IPS DF 4.7 (cell line): ENCODE measurements around the gene PALLD.
A peak's percentile ranks its signal among the peaks of the same experiment; 100 is the strongest.

Source experiments
- DNase-seq: peaks from one replicate; pipeline ENCODE4 v3.0.0-alpha.2; 2013; ENCODE audit warnings: low spot score; ENCODE audit errors: extremely low read depth

PALLD gene

GRCh38 chr4:168891086-168891485 is 394.2 kb downstream of the PALLD start:
- DNase-seq: no peak

DNA sequence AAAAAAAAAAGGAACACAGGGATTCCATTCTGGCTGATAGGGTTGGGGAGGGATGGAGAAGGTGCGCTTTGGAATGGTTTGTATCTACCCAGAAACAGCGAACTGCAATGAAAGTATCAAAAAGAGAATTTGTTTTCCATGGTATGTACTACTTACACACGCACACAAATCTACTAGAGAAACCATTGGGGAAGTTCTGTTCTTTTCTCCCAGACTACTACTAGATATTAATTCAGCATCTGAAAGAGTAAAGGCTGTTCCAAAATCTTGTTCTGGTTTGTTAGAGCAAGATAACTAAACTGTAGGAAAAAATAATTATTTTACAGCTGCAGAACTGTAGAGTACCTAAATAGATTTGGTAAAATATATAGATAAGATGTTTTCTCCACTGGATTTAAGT is 394.8 kb downstream of the PALLD start:
- DNase-seq: no peak

- no peak for DNase-seq
Observed at GRCh38 chr4:168892475-168892874, 395.6 kb downstream of the PALLD start.

DNA sequence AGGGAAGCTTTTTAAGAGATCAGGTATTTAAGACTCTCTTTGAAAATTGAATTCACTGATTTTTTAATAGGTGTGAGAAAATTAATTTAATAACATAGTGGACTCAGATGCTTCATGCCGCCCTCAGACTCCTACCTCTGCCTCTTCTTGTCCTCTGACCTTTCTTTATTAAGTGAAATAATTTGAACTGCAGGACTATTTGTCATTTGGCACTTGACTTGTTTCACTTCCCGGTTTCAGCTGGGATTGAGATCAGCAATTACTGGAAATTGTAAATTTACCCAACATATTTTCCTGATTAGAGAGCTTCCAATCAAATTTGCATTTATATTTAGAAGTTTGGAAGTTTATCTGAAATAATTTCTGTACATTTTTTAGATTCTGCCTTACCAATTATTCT is 396.4 kb downstream of the PALLD start:
- DNase-seq: no peak

DNA sequence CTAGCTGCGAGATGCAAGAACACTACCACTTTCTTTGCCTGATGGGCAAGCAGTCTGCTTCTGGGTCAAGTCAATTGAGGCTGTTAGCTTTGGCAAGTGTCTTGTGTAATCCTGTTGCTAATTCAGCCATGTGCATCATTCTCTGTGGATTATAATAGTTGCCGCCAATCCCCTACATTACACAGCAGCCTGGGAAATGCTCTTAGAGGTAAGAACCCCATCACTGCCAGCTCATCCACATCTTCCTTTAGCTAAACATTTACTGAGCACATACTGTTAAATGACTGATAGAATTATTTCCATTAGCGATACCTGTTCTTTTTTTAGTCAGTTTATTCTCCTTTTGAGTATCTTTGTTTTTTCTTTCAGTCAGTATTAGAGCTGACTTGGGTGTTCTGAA is 397.0 kb downstream of the PALLD start:
- no peak for DNase-seq

GRCh38 chr4:168900080-168900479 is 403.2 kb downstream of the PALLD start:
- no peak for DNase-seq

DNA sequence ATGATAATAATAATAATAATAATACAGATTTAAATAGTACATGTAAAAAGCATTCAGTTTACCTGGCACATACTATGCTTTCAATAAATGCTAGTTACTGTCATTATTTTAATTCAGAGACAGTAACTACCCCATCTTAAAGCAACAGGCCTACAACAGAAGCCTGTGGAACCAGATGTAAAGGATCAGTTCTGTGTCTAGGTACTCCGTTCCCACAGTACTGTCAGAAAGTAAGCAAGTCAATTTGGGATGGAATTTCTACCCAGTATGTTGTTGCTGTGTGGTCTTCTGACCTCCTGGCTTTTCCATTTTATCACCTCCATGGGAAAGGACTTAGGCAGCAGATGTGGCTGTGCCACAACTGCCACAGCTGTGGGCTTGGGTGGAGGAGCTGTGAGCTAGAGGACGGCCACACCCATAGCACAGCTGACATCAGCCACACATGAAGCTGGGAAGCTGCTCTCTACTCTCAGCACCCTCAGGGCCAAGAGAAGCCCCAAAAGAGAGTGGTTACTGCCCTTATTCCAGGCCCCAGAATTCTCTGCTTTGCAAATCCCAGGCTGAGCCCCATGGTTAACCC is 410.4 kb downstream of the PALLD start:
- no peak for DNase-seq

- DNase-seq: no peak
Observed at GRCh38 chr4:168908093-168908492, 411.2 kb downstream of the PALLD start.

DNA sequence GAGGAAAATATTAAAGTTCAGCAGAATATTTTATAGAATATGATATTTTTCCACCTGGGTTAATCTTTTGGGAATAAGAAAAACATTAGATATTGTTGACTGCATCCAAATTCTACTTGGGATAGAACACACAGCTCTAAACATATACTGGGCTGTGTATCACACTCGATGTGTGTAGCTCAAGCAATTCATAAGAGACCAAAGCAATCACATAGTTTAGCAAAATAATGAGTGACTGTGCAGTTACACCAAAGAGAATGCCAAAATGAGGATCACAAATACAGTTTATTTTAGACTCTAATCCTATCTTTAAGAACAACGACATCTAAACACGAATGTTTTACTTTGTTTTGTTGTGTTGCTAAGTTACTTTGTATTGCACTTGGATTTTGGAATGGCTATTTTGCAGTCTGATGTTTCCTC is 412.0 kb downstream of the PALLD start:
- DNase-seq: no peak

DNA sequence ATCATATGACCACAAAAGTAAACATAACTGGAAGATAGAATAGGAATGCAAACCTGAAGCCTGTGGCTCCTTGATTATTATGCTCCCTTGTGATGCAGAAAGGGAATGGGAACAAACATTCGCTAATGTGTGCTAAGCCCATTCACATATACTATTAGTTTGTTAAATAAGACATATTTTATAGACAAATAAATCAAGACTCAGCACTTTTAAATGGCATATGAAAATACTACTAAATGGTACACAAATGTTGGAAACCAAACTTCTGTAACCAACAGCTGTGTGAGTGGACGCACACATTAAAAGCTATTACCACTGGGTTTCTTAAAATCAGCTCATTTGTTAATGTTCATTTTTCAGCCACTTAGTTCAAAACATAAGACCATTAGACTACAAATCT is 417.2 kb downstream of the PALLD start:
- no peak for DNase-seq

DNA sequence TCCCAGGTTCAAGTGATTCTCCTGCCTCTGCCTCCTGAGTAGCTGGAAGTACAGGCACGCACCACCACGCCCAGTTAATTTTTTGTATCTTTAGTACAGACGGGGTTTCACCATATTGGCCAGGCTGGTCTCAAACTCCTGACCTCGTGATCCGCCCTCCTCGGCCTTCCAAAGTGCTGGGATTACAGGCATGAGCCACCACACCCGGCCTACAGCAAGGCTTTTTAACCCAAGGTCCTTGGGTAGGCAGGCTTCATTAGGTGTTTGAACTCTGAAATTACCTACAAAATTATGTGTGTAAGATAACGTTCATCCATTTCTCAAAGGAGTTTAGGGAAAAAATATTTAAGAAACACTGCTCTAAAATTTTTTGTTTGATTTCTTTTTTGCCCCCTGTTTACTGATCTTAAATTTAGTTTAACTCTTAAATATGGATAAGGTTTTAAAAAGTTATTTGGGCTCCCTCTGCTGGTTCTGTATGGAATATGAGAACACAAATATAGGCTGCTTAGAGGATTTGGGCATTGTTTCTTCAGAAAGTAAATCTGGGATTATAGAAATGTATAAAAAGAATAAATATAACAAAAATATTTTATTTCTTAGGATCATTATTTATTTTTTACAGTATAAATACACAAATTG is 420.4 kb downstream of the PALLD start:
- no peak for DNase-seq

DNA sequence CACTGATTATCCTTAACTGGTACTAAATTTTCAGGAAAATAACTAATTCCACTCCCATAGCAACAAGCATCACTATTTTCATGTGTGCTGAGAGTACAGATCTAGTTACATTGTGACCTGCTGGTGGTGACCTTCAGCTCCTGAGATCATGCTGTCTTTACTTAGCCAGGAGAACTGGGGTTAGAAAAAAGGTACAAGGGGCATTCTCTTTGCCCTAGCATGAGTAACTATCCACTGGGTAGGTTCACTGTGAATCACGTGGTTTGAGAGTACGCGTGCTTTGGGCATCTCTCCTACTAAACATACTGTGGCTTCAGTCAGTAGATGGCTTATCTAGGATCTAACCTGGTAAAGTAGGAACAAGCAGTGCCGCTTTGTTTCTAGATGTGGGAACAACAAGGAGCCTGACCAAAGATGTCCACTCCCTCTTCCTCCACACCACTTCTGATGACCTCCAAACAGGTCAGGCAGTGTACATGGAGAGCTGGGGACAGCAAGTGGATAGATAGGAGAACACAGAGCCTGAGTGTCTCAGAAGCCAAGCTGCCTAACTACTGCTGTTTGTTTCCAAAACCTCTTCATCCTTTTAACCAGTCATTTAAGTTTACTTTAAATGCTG is 423.0 kb downstream of the PALLD start:
- no peak for DNase-seq

DNA sequence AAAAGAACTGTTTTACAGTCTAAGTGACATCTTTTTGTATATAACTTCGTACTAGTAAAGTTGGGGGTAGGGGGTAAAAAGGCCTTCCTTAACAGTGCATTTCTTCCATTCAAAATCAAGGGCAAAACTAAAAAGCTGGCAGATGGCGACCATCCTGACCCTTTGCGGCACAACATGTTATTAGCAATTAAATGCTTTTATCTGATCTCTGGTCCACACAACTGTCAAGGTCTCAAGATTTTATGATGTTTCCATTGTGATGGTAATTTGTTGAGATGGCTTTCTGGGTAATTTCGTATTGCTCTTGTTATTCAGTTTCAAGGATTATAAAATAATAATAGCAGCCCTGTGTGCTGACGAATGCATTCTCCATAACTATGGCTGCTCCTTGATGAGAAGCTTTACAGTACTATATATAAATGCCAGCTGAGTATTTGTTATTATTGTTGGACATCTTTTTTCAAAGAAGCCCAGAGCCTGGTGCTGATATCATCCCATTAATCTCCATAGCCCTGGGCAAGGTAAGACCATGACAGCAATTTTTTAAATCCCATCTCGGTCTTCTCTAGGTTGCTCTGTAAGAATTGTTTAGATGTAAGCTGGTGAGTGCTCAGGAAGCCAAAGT is 423.7 kb downstream of the PALLD start:
- no peak for DNase-seq

DNA sequence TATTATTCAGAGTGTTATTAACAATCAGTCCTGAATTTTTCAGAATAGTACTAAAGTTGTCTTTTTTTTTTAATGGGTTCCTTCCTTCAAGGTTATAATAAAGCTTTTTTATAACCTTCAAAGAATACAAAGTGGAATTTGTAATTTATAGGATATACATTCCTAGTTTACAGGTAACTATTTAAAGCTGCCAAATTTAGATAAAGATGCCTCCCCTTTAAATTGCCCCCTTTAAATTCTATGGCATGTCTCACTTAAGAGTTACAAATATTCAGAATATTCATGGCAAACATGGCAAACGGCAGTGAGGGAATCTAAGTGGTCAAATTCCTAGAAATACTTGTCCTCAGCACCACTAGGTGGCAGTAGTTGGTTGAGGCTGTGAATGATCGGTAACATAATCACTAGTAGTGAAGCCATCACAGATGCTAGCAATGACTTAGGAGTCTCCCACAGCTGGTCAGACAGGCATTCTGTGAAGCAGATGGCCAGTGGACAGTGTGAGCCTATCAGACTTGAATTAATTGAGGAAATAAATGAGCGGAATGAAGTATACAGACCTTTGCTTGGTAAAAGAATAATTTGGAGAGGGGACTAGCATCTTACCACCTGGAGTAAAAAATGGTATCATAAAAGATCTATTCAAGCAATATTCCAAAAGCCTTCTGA is 426.8 kb downstream of the PALLD start:
- DNase-seq: peak; percentile 68

- DNase-seq: no peak
Observed at GRCh38 chr4:168924667-168925066, 427.8 kb downstream of the PALLD start.

- no peak for DNase-seq
Observed at GRCh38 chr4:168925789-168926490, 429.1 kb downstream of the PALLD start.

GRCh38 chr4:168928346-168928745 is 431.5 kb downstream of the PALLD start:
- DNase-seq: no peak

DNA sequence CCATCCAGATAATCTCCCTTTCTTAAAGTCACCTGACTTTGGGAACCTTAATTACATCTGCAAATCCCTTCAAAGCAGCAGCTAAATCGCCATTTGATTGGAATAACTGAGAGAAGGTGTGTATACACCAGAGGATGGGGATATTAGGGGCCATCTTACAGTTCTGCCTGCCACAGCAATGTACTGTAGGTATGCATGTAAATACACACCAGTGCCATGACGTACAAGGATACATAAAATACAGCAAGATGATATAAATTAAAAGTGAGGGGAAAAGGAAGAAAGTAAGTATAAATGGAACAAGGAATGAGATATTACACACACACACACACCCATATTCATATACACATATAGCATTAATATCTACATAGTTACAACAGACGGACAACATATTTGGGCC is 432.0 kb downstream of the PALLD start:
- DNase-seq: no peak

DNA sequence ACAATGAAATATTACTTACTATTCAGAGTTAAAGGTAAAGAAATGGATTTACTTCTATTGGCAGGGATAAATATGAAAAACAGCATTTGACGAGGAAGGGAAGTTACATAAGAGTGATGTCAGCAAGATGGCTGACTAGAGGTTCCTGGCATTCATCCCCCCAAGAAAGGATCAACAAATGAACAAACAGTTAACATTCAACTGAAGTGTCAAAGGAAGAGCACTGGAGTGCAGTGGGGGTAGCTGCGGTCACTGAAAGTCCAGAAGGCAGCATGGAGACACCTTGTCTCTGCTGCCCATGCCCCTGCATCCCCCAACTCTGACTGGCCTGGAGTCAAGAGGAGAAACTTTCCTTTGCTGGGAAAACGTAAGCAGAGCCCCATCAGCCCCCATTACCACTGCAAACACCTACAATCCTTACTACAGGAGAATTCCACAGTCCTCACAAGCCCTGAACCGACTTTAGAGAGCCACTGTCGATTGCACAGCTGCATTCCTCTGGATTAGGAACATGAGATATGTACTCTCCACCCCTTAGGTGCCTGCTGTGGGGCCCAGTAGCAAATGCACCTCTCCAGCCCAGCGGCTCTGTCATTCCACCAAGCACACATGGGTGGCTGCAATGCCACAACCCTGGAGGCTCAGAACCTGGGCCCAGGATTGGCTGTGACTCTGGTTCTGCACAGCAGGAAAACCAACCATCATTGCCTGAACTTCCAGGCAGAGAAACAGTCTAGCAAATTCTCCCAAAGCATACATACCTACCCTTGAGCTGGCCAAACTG is 433.8 kb downstream of the PALLD start:
- no peak for DNase-seq

DNA sequence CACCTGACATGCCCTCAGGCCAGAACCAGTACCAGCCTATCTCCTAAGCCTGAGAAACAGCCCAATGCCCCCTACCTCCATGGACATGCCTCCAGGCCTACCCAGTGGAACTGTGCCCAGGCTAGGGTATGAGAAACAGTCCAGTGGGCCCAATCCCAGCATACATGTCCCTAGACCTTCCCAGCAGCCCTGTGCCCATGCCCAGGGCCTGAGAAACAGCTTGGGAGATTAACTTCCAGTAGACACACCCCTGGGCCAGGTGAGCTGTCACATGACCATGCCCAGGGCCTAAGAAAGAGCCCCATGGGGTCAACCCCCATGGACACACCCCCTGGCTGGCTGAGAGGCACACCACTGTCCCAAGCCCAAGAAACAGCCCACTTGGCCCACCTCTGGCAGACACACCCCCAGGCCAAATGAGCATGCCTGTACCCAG is 434.4 kb downstream of the PALLD start:
- no peak for DNase-seq

DNA sequence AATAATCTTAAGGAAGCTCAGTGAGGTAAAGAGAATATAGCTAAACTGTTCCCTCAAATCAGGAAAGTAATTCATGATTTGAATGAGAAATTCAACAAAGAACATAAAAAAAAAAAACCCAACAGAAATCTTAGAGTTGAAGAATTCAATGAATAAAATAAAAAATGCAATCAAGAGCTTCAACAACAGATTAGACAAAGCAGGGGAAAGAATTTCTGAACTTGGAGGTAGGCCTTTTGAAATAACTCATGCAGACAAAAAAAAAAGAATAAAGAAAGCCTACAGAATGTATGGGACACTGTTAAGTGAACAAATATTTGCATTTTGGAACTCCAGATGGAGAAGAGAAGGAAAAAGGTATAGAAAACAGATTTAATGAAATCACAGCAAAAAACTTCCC is 435.3 kb downstream of the PALLD start:
- no peak for DNase-seq
